Measurements from ENCODE around the gene INSYN2A. TPM values are rescaled to one million over a fixed set of nuclear protein-coding genes. Genes with fewer than 3 reads are reported as not detected.
A peak's percentile ranks its signal among the peaks of the same experiment; 100 is the strongest.

INSYN2A gene
- total RNA-seq, 1 donor from 2014 or later = 0.85 TPM

DNA sequence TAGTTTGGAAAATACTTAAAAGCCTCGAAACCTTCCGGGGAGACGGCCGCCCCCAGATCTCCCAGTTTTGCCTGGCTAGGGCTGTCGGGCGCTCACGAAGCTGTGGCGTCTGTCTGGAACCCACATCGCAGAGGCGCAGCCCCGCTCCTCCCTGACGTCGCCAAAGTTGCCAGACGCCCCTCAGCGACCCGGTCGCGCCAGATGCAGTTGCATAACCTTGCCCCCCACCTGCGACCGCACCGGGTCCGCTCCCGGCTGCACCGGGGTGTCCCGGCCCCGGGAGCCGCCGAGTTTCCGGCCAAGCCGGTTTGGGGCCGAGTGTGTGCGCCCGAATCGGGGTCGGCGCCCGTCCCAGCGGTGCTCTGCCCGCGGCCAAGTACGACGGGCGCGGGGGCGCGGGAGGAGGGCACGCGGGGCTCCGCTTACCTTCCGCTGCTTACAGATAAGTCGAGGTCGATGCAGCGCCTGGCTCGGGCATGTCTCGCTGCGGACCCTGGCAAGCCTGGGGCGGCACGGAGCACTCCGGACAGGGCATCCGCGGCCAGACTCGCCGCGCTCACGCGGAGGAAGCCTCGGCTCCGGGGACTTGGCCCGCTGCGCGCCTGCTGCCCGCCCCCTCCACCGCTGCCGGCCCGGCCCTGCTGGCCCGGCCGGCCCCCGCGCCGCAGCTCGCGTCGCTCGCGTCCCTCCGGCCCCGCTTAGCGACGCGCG lies 665 bp downstream of the INSYN2A start:
- TF ChIP-seq, protein P1, sequence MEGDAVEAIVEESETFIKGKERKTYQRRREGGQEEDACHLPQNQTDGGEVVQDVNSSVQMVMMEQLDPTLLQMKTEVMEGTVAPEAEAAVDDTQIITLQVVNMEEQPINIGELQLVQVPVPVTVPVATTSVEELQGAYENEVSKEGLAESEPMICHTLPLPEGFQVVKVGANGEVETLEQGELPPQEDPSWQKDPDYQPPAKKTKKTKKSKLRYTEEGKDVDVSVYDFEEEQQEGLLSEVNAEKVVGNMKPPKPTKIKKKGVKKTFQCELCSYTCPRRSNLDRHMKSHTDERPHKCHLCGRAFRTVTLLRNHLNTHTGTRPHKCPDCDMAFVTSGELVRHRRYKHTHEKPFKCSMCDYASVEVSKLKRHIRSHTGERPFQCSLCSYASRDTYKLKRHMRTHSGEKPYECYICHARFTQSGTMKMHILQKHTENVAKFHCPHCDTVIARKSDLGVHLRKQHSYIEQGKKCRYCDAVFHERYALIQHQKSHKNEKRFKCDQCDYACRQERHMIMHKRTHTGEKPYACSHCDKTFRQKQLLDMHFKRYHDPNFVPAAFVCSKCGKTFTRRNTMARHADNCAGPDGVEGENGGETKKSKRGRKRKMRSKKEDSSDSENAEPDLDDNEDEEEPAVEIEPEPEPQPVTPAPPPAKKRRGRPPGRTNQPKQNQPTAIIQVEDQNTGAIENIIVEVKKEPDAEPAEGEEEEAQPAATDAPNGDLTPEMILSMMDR (conservative IDR thresholded peaks at IDR 0.05) = no peak
- H3K27ac Mint-ChIP-seq = no peak overlapping the region
- no peaks in the 10 kb centered on the region for H3K36me3 Mint-ChIP-seq
- DNase-seq (ENCODE audit: extremely low spot score, unreplicated experiment) = no peak
- H3K9me3 Mint-ChIP-seq = no peaks in the 10 kb centered on the region
- no peaks in the 10 kb centered on the region for H3K4me1 Mint-ChIP-seq (ENCODE audit: unreplicated experiment)
- H3K27me3 Mint-ChIP-seq = peaks cover 61% of the 10 kb centered on the region
- peak overlapping the region; percentile 52 for H3K4me3 Mint-ChIP-seq

GRCh38 chr10:127195041-127195506 lies 1.3 kb downstream of the INSYN2A start:
- H3K4me1 Mint-ChIP-seq (ENCODE audit: unreplicated experiment) = no peaks in the 10 kb centered on the region
- H3K27ac Mint-ChIP-seq = no peak overlapping the region
- H3K9me3 Mint-ChIP-seq = no peaks in the 10 kb centered on the region
- TF ChIP-seq, protein P1 (conservative IDR thresholded peaks at IDR 0.05) = no peak
- no peaks in the 10 kb centered on the region for H3K36me3 Mint-ChIP-seq
- H3K27me3 Mint-ChIP-seq = peaks cover 63% of the 10 kb centered on the region
- H3K4me3 Mint-ChIP-seq = peak overlapping the region; percentile 71
- no peak for DNase-seq (ENCODE audit: extremely low spot score, unreplicated experiment)

DNA sequence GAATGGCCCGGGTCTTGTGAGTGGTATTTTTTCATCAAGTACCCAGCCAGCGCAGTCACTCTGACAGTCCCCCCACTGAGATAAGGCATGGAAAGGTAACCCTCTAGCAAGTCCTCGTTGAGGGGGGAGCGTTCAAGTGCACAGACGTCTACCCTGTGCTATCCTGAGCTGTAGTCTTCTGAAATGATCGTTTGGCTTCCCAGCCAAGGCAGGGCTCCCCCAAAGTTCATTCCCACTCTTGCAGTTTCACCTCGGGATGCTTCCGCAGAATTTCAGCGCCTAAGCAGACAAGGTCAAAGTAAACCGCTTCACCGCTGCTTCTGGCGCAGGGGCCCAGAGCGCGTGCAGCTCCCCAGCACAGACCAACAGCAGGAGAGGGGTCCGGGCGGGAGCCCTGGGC lies 1.8 kb downstream of the INSYN2A start:
- Mint-ChIP-seq H3K9me3 (no peaks in the 10 kb centered on the region), H3K4me3 (peak overlapping the region; percentile 71), H3K4me1 (ENCODE audit: unreplicated experiment) (no peaks in the 10 kb centered on the region), H3K36me3 (no peaks in the 10 kb centered on the region), H3K27me3 (peaks cover 63% of the 10 kb centered on the region), H3K27ac (no peak overlapping the region)
- TF ChIP-seq, protein P1 (conservative IDR thresholded peaks at IDR 0.05) = no peak
- no peak for DNase-seq (ENCODE audit: extremely low spot score, unreplicated experiment)

GRCh38 chr10:127194111-127194510 lies 2.3 kb downstream of the INSYN2A start:
- Mint-ChIP-seq H3K4me3 (peak overlapping the region; percentile 71), H3K27me3 (peaks cover 63% of the 10 kb centered on the region)
- DNase-seq (ENCODE audit: extremely low spot score, unreplicated experiment) = no peak

GRCh38 chr10:127193125-127193524 lies 3.3 kb downstream of the INSYN2A start:
- Mint-ChIP-seq H3K4me3 (no peak overlapping the region), H3K27me3 (peaks cover 59% of the 10 kb centered on the region), H3K4me1 (ENCODE audit: unreplicated experiment) (no peaks in the 10 kb centered on the region), H3K36me3 (no peaks in the 10 kb centered on the region), H3K27ac (no peak overlapping the region), H3K9me3 (no peaks in the 10 kb centered on the region)
- no peak for DNase-seq (ENCODE audit: extremely low spot score, unreplicated experiment)
- TF ChIP-seq, protein P1 (conservative IDR thresholded peaks at IDR 0.05) = no peak

More at GRCh38 chr10:127194111-127194510, 2.3 kb downstream of the INSYN2A start:
- TF ChIP-seq, protein P1 (conservative IDR thresholded peaks at IDR 0.05) = no peak
- H3K4me1 Mint-ChIP-seq (ENCODE audit: unreplicated experiment) = no peaks in the 10 kb centered on the region
- H3K9me3 Mint-ChIP-seq = no peaks in the 10 kb centered on the region
- H3K36me3 Mint-ChIP-seq = no peaks in the 10 kb centered on the region
- H3K27ac Mint-ChIP-seq = no peak overlapping the region
